DOHH2 (cell line): ENCODE measurements around the gene TGFBR3L.

Experiments used
- H3F3A ChIP-seq: fragments of 200-600 bp; sonication (generic), shearing (Covaris generic); 2 replicates; pipeline ENCODE4 v1.6.0; 2016; ENCODE audit warnings: antibody characterized with exemption, mild to moderate bottlenecking; ENCODE audit not compliant: control insufficient read depth, insufficient read depth
- H3K27ac ChIP-seq: fragments of 200-600 bp; sonication (generic); 2 replicates; pipeline ENCODE4 v1.5.1; 2014; ENCODE audit warnings: low read depth, mild to moderate bottlenecking, low read length, moderate library complexity
- H3K27me3 ChIP-seq: fragments of 200-600 bp; sonication (generic); 2 replicates; pipeline ENCODE4 v1.6.1; 2014; ENCODE audit warnings: mild to moderate bottlenecking, low read length, mixed read lengths; ENCODE audit not compliant: control insufficient read depth
- H3K36me3 ChIP-seq: fragments of 200-600 bp; sonication (generic); 2 replicates; pipeline ENCODE4 v1.6.1; 2014; ENCODE audit warnings: mild to moderate bottlenecking, low read length, moderate library complexity, mixed read lengths; ENCODE audit not compliant: control insufficient read depth
- H3K4me1 ChIP-seq: fragments of 200-600 bp; sonication (generic); 2 replicates; pipeline ENCODE4 v1.6.1; 2014; ENCODE audit warnings: mild to moderate bottlenecking, low read length, mixed read lengths; ENCODE audit not compliant: control insufficient read depth
- H3K4me2 ChIP-seq: fragments of 200-600 bp; sonication (generic); 2 replicates; pipeline ENCODE4 v1.6.0; 2014; ENCODE audit warnings: mild to moderate bottlenecking, low read length, moderate library complexity
- H3K4me3 ChIP-seq: fragments of 200-600 bp; sonication (generic); 2 replicates; pipeline ENCODE4 v1.5.1; 2014; ENCODE audit warnings: mild to moderate bottlenecking, low read length, mixed read lengths
- H3K79me2 ChIP-seq: fragments of 200-600 bp; sonication (generic); 2 replicates; pipeline ENCODE4 v1.6.1; 2014; ENCODE audit warnings: mild to moderate bottlenecking, low read length, mixed read lengths; ENCODE audit not compliant: control insufficient read depth
- H3K9me2 ChIP-seq: fragments of 200-600 bp; sonication (generic); replicated peaks from 2 replicates; pipeline ENCODE4 v1.6.1; 2014; ENCODE audit warnings: mild to moderate bottlenecking, low read length, mixed read lengths; ENCODE audit not compliant: control insufficient read depth
- H3K9me3 ChIP-seq: fragments of 200-600 bp; sonication (generic); 2 replicates; pipeline ENCODE4 v1.6.1; 2014; ENCODE audit warnings: antibody characterized with exemption, low read length, mixed read lengths; ENCODE audit not compliant: control insufficient read depth, insufficient read depth
- H4K20me1 ChIP-seq: fragments of 200-600 bp; sonication (generic); 2 replicates; pipeline ENCODE4 v1.6.0; 2014; ENCODE audit warnings: low read depth, mild to moderate bottlenecking, antibody characterized with exemption, low read length, moderate library complexity; ENCODE audit not compliant: control insufficient read depth, insufficient read depth
- EZH2phosphoT487 ChIP-seq: fragments of 200-600 bp; sonication (generic); IDR thresholded peaks from 2 replicates; pipeline ENCODE4 v1.6.1; 2017; ENCODE audit warnings: borderline replicate concordance, mild to moderate bottlenecking, antibody characterized with exemption, low read length, moderate library complexity, mixed read lengths
- TF ChIP-seq, protein P1 (sequence below): fragments of 200-600 bp; sonication (generic); IDR thresholded peaks from one replicate; pipeline ENCODE4 v1.5.1; 2014; ENCODE audit warnings: antibody characterized with exemption, mild to moderate bottlenecking, low read depth, low read length; ENCODE audit not compliant: poor library complexity, severe bottlenecking

Gene TGFBR3L

DNA sequence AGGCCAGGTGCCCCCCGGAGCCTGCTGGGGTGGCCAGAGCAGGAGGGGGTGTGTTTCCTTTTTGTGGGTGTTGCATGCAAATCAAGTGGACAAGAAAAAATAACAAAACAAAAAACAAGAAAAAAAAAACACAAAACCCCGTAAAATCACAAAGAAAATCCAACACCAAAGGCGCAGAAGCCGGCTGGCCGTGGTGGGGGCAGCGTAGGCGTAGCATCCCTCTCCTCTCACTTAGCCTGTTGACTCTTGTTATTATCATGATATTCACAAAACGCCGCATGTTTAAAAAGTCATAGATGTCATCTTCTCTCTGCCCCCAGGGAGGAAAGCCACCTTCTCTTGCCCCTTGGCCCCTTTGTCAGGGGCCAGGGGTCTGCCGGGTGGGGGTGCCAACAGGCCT, 978 bp upstream of the TGFBR3L start:
- Histone ChIP-seq H3K9me3 (no peaks in the 10 kb centered on the region), H3K27ac (no peak overlapping the region), H3K9me2 (no peaks in the 10 kb centered on the region), H3K4me2 (no peak overlapping the region), H3F3A (no peaks in the 10 kb centered on the region; the same call in 1 of the 2 replicates), H3K4me1 (peaks cover 24% of the 10 kb centered on the region), H3K4me3 (no peak overlapping the region), H3K79me2 (no peaks in the 10 kb centered on the region), H4K20me1 (no peaks in the 10 kb centered on the region), H3K27me3 (peaks cover 36% of the 10 kb centered on the region), H3K36me3 (peaks cover 18% of the 10 kb centered on the region)
- no peak for TF ChIP-seq EZH2phosphoT487
- TF ChIP-seq, protein P1, sequence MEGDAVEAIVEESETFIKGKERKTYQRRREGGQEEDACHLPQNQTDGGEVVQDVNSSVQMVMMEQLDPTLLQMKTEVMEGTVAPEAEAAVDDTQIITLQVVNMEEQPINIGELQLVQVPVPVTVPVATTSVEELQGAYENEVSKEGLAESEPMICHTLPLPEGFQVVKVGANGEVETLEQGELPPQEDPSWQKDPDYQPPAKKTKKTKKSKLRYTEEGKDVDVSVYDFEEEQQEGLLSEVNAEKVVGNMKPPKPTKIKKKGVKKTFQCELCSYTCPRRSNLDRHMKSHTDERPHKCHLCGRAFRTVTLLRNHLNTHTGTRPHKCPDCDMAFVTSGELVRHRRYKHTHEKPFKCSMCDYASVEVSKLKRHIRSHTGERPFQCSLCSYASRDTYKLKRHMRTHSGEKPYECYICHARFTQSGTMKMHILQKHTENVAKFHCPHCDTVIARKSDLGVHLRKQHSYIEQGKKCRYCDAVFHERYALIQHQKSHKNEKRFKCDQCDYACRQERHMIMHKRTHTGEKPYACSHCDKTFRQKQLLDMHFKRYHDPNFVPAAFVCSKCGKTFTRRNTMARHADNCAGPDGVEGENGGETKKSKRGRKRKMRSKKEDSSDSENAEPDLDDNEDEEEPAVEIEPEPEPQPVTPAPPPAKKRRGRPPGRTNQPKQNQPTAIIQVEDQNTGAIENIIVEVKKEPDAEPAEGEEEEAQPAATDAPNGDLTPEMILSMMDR, result no peak

DNA sequence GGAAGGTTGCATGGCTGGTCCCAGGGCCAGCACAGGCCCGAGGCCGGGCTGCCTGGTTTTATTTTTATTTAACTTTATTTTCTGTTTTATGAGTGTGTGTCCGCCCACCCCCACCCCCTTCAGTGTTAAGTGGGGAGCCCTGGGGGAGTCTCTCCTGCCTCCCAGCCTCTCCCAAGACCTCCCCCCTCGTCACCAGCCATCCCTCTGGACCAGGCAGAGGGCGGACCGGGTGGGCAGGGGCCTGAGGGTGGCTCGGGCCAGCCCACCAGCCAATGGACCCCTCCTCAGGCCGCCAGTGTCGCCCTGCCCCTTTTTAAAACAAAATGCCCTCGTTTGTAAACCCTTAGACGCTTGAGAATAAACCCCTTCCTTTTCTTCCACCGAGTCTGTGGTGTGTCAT, 531 bp upstream of the TGFBR3L start:
- Histone ChIP-seq H3K27ac (no peak overlapping the region), H3K9me2 (no peaks in the 10 kb centered on the region), H3K36me3 (peaks cover 18% of the 10 kb centered on the region), H3F3A (no peaks in the 10 kb centered on the region; the same call in 1 of the 2 replicates), H3K79me2 (no peaks in the 10 kb centered on the region), H3K27me3 (peaks cover 41% of the 10 kb centered on the region), H3K4me3 (no peak overlapping the region), H3K4me1 (peaks cover 29% of the 10 kb centered on the region), H3K4me2 (no peak overlapping the region), H4K20me1 (no peaks in the 10 kb centered on the region), H3K9me3 (no peaks in the 10 kb centered on the region)
- TF ChIP-seq, protein P1, result no peak
- TF ChIP-seq EZH2phosphoT487, result no peak

DNA sequence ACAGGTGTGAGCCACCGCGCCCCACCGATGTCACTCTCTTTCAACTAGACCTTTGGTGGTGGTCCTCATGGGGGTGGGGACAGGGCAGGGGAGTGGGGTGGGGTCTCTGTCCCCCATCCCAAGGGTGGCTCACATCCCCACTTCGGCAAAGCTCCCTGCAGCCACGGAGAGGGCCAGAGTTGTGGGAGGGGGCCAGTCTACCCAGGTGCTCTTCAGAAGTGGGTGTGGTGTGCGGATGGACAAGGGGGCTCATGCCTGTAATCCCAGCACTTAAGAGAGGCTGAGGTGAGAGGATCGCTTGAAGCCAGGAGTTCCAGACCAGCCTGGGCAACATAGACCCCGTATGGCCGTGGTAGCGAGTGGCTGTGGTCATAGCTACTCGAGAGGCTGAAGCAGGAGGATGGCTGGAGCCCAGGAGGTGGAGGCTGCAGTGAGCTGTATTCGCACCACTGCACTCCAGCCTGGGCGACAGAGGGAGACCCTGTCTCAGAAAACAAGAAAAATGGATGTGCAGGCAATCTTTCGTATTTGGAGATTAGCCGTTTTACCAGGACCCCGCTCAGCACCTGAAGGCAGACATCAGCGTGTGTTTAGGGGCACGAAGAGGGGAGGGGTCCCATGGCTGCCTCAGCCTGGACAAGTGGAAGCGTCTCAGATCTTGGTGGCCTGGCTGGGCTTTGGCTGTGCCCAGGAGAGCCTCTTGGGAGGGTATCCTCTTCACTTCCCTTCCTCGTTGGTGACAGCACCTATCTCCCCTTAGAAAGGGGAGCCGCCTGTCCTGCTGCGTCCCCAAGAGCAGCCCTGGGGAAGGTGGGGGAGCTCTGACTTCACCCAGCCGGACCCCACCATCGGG, 846 bp downstream of the TGFBR3L start:
- peaks cover 41% of the 10 kb centered on the region for H3K27me3 ChIP-seq

More for the DNA sequence above, 846 bp downstream of the TGFBR3L start:
- peak overlapping the region; percentile 47 for H3K4me3 ChIP-seq
- H3K79me2 ChIP-seq, result no peaks in the 10 kb centered on the region
- H3K9me3 ChIP-seq, result no peaks in the 10 kb centered on the region
- peak overlapping the region; percentile 58 for H3K4me2 ChIP-seq
- TF ChIP-seq, protein P1, result no peak
- no peak for TF ChIP-seq EZH2phosphoT487
- H4K20me1 ChIP-seq, result no peaks in the 10 kb centered on the region
- peaks cover 37% of the 10 kb centered on the region for H3K4me1 ChIP-seq
- no peaks in the 10 kb centered on the region for H3K9me2 ChIP-seq
- H3F3A ChIP-seq, result peaks cover 2% of the 10 kb centered on the region; the same call in 1 of the 2 replicates
- peaks cover 14% of the 10 kb centered on the region for H3K36me3 ChIP-seq
- H3K27ac ChIP-seq, result no peak overlapping the region
